ENCODE measurements around the gene ZNF628. TPM values are rescaled to one million over a fixed set of nuclear protein-coding genes. Genes with fewer than 3 reads are reported as not detected.

The ZNF628 gene
- polyA plus RNA-seq, 3 donors, result 0.50 to 3.1 TPM; not detected in 1

GRCh38 chr19:55529636-55530234 is 53.3 kb downstream of the ZNF628 start:
- DNase-seq, result no peak
- no peak overlapping the region for H3K27ac Mint-ChIP-seq
- Histone ChIP-seq H3K4me2 (replicated peaks; ENCODE audit: extremely low read depth, low read length, poor library complexity, severe bottlenecking) (no peak overlapping the region), H3K4me3 (replicated peaks in 1 of 3; ENCODE audit: low read depth in 2 of 3, low read length in 3 of 3) (no peak overlapping the region), H3K36me3 (replicated peaks in 1 of 2; ENCODE audit: control insufficient read depth in 1 of 2, insufficient read depth in 2 of 2, low read length in 2 of 2) (no peaks in the 10 kb centered on the region), H4K20me1 (ENCODE audit: insufficient read depth, low read length) (no peaks in the 10 kb centered on the region), H3K79me2 (ENCODE audit: insufficient read depth, low read length) (no peaks in the 10 kb centered on the region), H2AFZ (ENCODE audit: insufficient read depth, low read depth, low read length, poor library complexity, severe bottlenecking) (no peak overlapping the region), H3K27ac (ENCODE audit: low read depth in 1 of 2, low read length in 2 of 2) (no peak overlapping the region), H3K9ac (ENCODE audit: insufficient read depth, low read length, poor library complexity, severe bottlenecking) (no peak overlapping the region), H3K9me3 (replicated peaks in 1 of 2; ENCODE audit: control insufficient read depth in 1 of 2, insufficient read depth in 1 of 2, low read length in 2 of 2) (peaks cover 0 to 6% of the 10 kb centered on the region in 2 donors), H3K4me1 (ENCODE audit: control insufficient read depth in 1 of 2, insufficient read depth in 2 of 2, low read length in 2 of 2) (no peaks in the 10 kb centered on the region), H3K27me3 (ENCODE audit: control insufficient read depth in 2 of 2, insufficient read depth in 2 of 2, low read length in 2 of 2) (no peaks in the 10 kb centered on the region)
- H3K27me3 Mint-ChIP-seq (ENCODE audit: low read depth in 3 of 3), result peaks cover 0 to 5% (median 3%) of the 10 kb centered on the region in 3 donors
- no peak overlapping the region for H3K4me3 Mint-ChIP-seq
- H3K9me3 Mint-ChIP-seq, result no peaks in the 10 kb centered on the region
- intact Hi-C loops (cut with micrococcal nuclease), result no loop called here
- no peak for TF ChIP-seq CTCF (IDR thresholded peaks at IDR 0.05)
- H3K36me3 Mint-ChIP-seq, result no peaks in the 10 kb centered on the region
- WGBS (ENCODE audit: insufficient coverage), result 87% methylated on average over 44 of the region's 56 CpGs
- no peaks in the 10 kb centered on the region for H3K4me1 Mint-ChIP-seq

GRCh38 chr19:55530996-55531395 is 54.6 kb downstream of the ZNF628 start:
- Mint-ChIP-seq H3K27ac (no peak overlapping the region), H3K27me3 (ENCODE audit: low read depth in 3 of 3) (peaks cover 0 to 4% (median 3%) of the 10 kb centered on the region in 3 donors), H3K36me3 (no peaks in the 10 kb centered on the region), H3K9me3 (no peaks in the 10 kb centered on the region), H3K4me3 (no peak overlapping the region), H3K4me1 (peaks cover 2% of the 10 kb centered on the region)
- Histone ChIP-seq H3K27ac (ENCODE audit: low read depth in 1 of 2, low read length in 2 of 2) (no peak overlapping the region), H3K36me3 (replicated peaks in 1 of 2; ENCODE audit: control insufficient read depth in 1 of 2, insufficient read depth in 2 of 2, low read length in 2 of 2) (no peaks in the 10 kb centered on the region), H3K4me1 (ENCODE audit: control insufficient read depth in 1 of 2, insufficient read depth in 2 of 2, low read length in 2 of 2) (no peaks in the 10 kb centered on the region), H4K20me1 (ENCODE audit: insufficient read depth, low read length) (no peaks in the 10 kb centered on the region), H3K4me2 (replicated peaks; ENCODE audit: extremely low read depth, low read length, poor library complexity, severe bottlenecking) (no peak overlapping the region), H2AFZ (ENCODE audit: insufficient read depth, low read depth, low read length, poor library complexity, severe bottlenecking) (no peak overlapping the region), H3K4me3 (replicated peaks in 1 of 3; ENCODE audit: low read depth in 2 of 3, low read length in 3 of 3) (no peak overlapping the region), H3K9ac (ENCODE audit: insufficient read depth, low read length, poor library complexity, severe bottlenecking) (no peak overlapping the region), H3K9me3 (replicated peaks in 1 of 2; ENCODE audit: control insufficient read depth in 1 of 2, insufficient read depth in 1 of 2, low read length in 2 of 2) (peaks cover 0 to 6% of the 10 kb centered on the region in 2 donors), H3K79me2 (ENCODE audit: insufficient read depth, low read length) (no peaks in the 10 kb centered on the region), H3K27me3 (ENCODE audit: control insufficient read depth in 2 of 2, insufficient read depth in 2 of 2, low read length in 2 of 2) (no peaks in the 10 kb centered on the region)
- intact Hi-C loops (cut with micrococcal nuclease), result no loop called here
- no peak for TF ChIP-seq CTCF (IDR thresholded peaks at IDR 0.05)
- DNase-seq, result no peak
- WGBS (ENCODE audit: insufficient coverage), result 92% methylated on average over 26 of the region's 26 CpGs

Other genes with a start within 250 kb of the ZNF628 start
- 10 to 100 TPM in 1 of 3 donors, under 1 TPM in 2; 0.16 to 10.7 (median 0.38) TPM for gene TMEM86B, start 247.9 kb upstream of the ZNF628 start, polyA plus RNA-seq
- gene PPP6R1, start 217.6 kb upstream of the ZNF628 start, polyA plus RNA-seq, result 10 to 100 TPM; 16.9 to 91.3 (median 22.0) TPM
- gene HSPBP1, start 196.5 kb upstream of the ZNF628 start, polyA plus RNA-seq, result 10 to 100 TPM; 12.3 to 17.0 (median 15.3) TPM
- gene BRSK1, start 192.6 kb upstream of the ZNF628 start, polyA plus RNA-seq, result not detected
- 10 to 100 TPM; 10.1 to 65.6 (median 11.2) TPM for gene TMEM150B, start 151.3 kb upstream of the ZNF628 start, polyA plus RNA-seq
- gene KMT5C, start 136.7 kb upstream of the ZNF628 start, polyA plus RNA-seq, result 10 to 100 TPM in 1 of 3 donors, 1 to 10 TPM in 1, under 1 TPM in 1; 0.89 to 26.9 (median 1.5) TPM
- under 1 TPM in 1 of 3 donors, not detected in 2; 0.36 TPM for gene COX6B2, start 121.9 kb upstream of the ZNF628 start, polyA plus RNA-seq
- not detected for gene GARIN5B, start 113.4 kb upstream of the ZNF628 start, polyA plus RNA-seq
- gene IL11, start 106.2 kb upstream of the ZNF628 start, polyA plus RNA-seq, result not detected
- not detected for gene TMEM190, start 99.8 kb upstream of the ZNF628 start, polyA plus RNA-seq
- gene TMEM238, start 92.3 kb upstream of the ZNF628 start, polyA plus RNA-seq, result not detected
- gene RPL28, start 90.7 kb upstream of the ZNF628 start, polyA plus RNA-seq, result 1,000 to 10,000 TPM in 1 of 3 donors, 100 to 1,000 TPM in 2; 199 to 3,862 (median 208) TPM
- 10 to 100 TPM; 16.1 to 40.9 (median 21.9) TPM for gene UBE2S, start 68.8 kb upstream of the ZNF628 start, polyA plus RNA-seq
- gene SHISA7, start 33.3 kb upstream of the ZNF628 start, polyA plus RNA-seq, result under 1 TPM in 1 of 3 donors, not detected in 2; 0.01 TPM
- gene ISOC2, start 15.0 kb upstream of the ZNF628 start, polyA plus RNA-seq, result 10 to 100 TPM; 14.8 to 20.2 (median 14.9) TPM
- gene C19orf85, start 11.9 kb upstream of the ZNF628 start, polyA plus RNA-seq, result not detected
- gene NAT14, start 8.6 kb downstream of the ZNF628 start, polyA plus RNA-seq, result 1 to 10 TPM; 1.5 to 2.2 (median 1.9) TPM
- gene SSC5D, start 11.8 kb downstream of the ZNF628 start, polyA plus RNA-seq, result under 1 TPM in 1 of 3 donors, not detected in 2; 0.08 TPM
- not detected for gene SBK2, start 60.5 kb downstream of the ZNF628 start, polyA plus RNA-seq
- not detected for gene SBK3, start 68.9 kb downstream of the ZNF628 start, polyA plus RNA-seq
- gene ZNF579, start 104.2 kb downstream of the ZNF628 start, polyA plus RNA-seq, result 1 to 10 TPM in 1 of 3 donors, under 1 TPM in 1, not detected in 1; 0.05 to 1.8 TPM
- 1 to 10 TPM; 1.2 to 2.6 (median 1.6) TPM for gene FIZ1, start 122.9 kb downstream of the ZNF628 start, polyA plus RNA-seq
- gene ZNF524, start 123.7 kb downstream of the ZNF628 start, polyA plus RNA-seq, result 10 to 100 TPM; 27.9 to 45.7 (median 41.8) TPM
- gene ZNF865, start 129.0 kb downstream of the ZNF628 start, polyA plus RNA-seq, result 1 to 10 TPM in 1 of 3 donors, under 1 TPM in 2; 0.03 to 6.0 (median 0.07) TPM
- 1 to 10 TPM; 1.5 to 5.5 (median 2.4) TPM for gene ZNF784, start 147.9 kb downstream of the ZNF628 start, polyA plus RNA-seq
- 10 to 100 TPM in 2 of 3 donors, 1 to 10 TPM in 1; 9.7 to 46.5 (median 10.7) TPM for gene ZNF580, start 164.4 kb downstream of the ZNF628 start, polyA plus RNA-seq
- gene ZNF581, start 167.0 kb downstream of the ZNF628 start, polyA plus RNA-seq, result 10 to 100 TPM; 25.1 to 31.6 (median 29.4) TPM
- gene CCDC106, start 171.6 kb downstream of the ZNF628 start, polyA plus RNA-seq, result 1 to 10 TPM in 2 of 3 donors, under 1 TPM in 1; 0.74 to 2.4 (median 1.2) TPM
- 100 to 1,000 TPM in 1 of 3 donors, 1 to 10 TPM in 2; 5.3 to 166 (median 5.4) TPM for gene U2AF2, start 178.4 kb downstream of the ZNF628 start, polyA plus RNA-seq
- gene EPN1, start 198.6 kb downstream of the ZNF628 start, polyA plus RNA-seq, result 10 to 100 TPM; 18.7 to 75.2 (median 19.2) TPM